IMR-90 (cell line): ENCODE measurements around the gene TIGD7. TPM values are rescaled to one million over a fixed set of nuclear protein-coding genes. Genes with fewer than 3 reads are reported as not detected.

ENCODE experiments used
- ATAC-seq: fragments of 200-7000 bp; cut with Tn5 transposase; 2 replicates; pipeline ENCODE4 v1.9.1; 2020; ENCODE audit warnings: low read depth, mild to moderate bottlenecking, moderate library complexity
- BruUV-seq: library from RNA; stranded (reverse); fragments of 400-500 nt; replicated peaks from 2 replicates; lab custom pipeline; 2021; lab: Mats Ljungman, UMichigan
- CTCF ChIA-PET: fragments of 300-600 bp; formaldehyde crosslinking; extraction: SDS; loops from one replicate; lab custom pipeline; 2021; ENCODE audit warnings: antibody characterized with exemption; lab: Yijun Ruan, JAX
- POLR2A ChIA-PET: fragments of 300-600 bp; sonication (Branson Sonifier 250); formaldehyde crosslinking; loops from one replicate; lab custom pipeline; 2022; ENCODE audit warnings: antibody characterized with exemption; ENCODE audit not compliant: unreplicated experiment; lab: Charles Lee
- DNase-seq: peaks from one replicate; pipeline ENCODE4 v3.0.0; 2013
- H2AFZ ChIP-seq: replicated peaks from 2 replicates; pipeline ENCODE3; 2013; ENCODE audit warnings: low read length, mild to moderate bottlenecking; ENCODE audit not compliant: poor library complexity
- H2AK5ac ChIP-seq: 2 replicates; pipeline ENCODE4 v1.6.1; 2013; ENCODE audit warnings: low read depth, low read length, inconsistent platforms
- H2AK9ac ChIP-seq: replicated peaks from 2 replicates; pipeline ENCODE3; 2013; ENCODE audit warnings: mild to moderate bottlenecking, low read depth, low read length, moderate library complexity; ENCODE audit not compliant: poor library complexity
- H2BK120ac ChIP-seq: 2 replicates; pipeline ENCODE4 v1.6.1; 2013; ENCODE audit warnings: low read depth, low read length, inconsistent platforms
- H2BK15ac ChIP-seq: 3 replicates; pipeline ENCODE4 v1.6.1; 2013; ENCODE audit warnings: low read depth, low read length, inconsistent platforms
- H2BK20ac ChIP-seq: 2 replicates; pipeline ENCODE4 v1.6.1; 2013; ENCODE audit warnings: low read depth, mild to moderate bottlenecking, inconsistent platforms, low read length, moderate library complexity
- H2BK5ac ChIP-seq: 2 replicates; pipeline ENCODE4 v1.6.1; 2013; ENCODE audit warnings: mild to moderate bottlenecking, low read depth, low read length, inconsistent platforms; ENCODE audit not compliant: poor library complexity, severe bottlenecking
- H3K14ac ChIP-seq: replicated peaks from 2 replicates; pipeline ENCODE4 v1.6.1; 2013; ENCODE audit warnings: low read depth, low read length, inconsistent platforms
- H3K18ac ChIP-seq: 2 replicates; pipeline ENCODE4 v1.6.1; 2013; ENCODE audit warnings: low read depth, low read length, control low read depth
- H3K23ac ChIP-seq: 2 replicates; pipeline ENCODE4 v1.6.1; 2013; ENCODE audit warnings: low read depth, low read length, inconsistent platforms
- H3K27ac ChIP-seq: 2 replicates; pipeline ENCODE4 v1.5.1; 2013; ENCODE audit warnings: mild to moderate bottlenecking, control low read depth, low read length; ENCODE audit not compliant: insufficient read depth
- H3K27me3 ChIP-seq: 2 replicates; pipeline ENCODE4 v1.6.1; 2013; ENCODE audit warnings: low read length; ENCODE audit not compliant: control insufficient read depth, insufficient read depth
- H3K36me3 ChIP-seq: 2 replicates; pipeline ENCODE4 v1.6.1; 2013; ENCODE audit warnings: low read length, mixed read lengths; ENCODE audit not compliant: control insufficient read depth, insufficient read depth
- H3K4ac ChIP-seq: 2 replicates; pipeline ENCODE4 v1.6.1; 2013; ENCODE audit warnings: low read depth, low read length, inconsistent platforms
- H3K4me1 ChIP-seq: 2 replicates; pipeline ENCODE4 v1.6.1; 2013; ENCODE audit warnings: low read length, mixed read lengths; ENCODE audit not compliant: control insufficient read depth, insufficient read depth
- H3K4me2 ChIP-seq: 2 replicates; pipeline ENCODE4 v1.6.1; 2013; ENCODE audit warnings: low read depth, mild to moderate bottlenecking, control low read depth, low read length, moderate library complexity
- H3K4me3 ChIP-seq: 2 replicates; pipeline ENCODE4 v1.5.1; 2013; ENCODE audit warnings: low read depth, mild to moderate bottlenecking, control low read depth, low read length, moderate library complexity; ENCODE audit not compliant: insufficient read depth
- H3K56ac ChIP-seq: 2 replicates; pipeline ENCODE4 v1.6.1; 2013; ENCODE audit warnings: low read length, inconsistent platforms; ENCODE audit not compliant: insufficient read depth; ENCODE audit errors: extremely low read depth
- H3K79me1 ChIP-seq, 2 experiments: 2 replicates each; pipeline ENCODE4 v1.6.1; 2013; ENCODE audit warnings: low read length in 2 of 2, inconsistent platforms in 1 of 2, low read depth in 1 of 2
- H3K9ac ChIP-seq: 2 replicates; pipeline ENCODE4 v1.6.1; 2013; ENCODE audit warnings: low read depth, low read length, control low read depth
- H3K9me1 ChIP-seq: 2 replicates; pipeline ENCODE4 v1.6.1; 2013; ENCODE audit warnings: low read length, inconsistent platforms; ENCODE audit not compliant: insufficient read depth
- H3K9me3 ChIP-seq: 2 replicates; pipeline ENCODE4 v1.6.1; 2013; ENCODE audit warnings: low read length; ENCODE audit not compliant: control insufficient read depth, insufficient read depth
- H4K20me1 ChIP-seq: 2 replicates; pipeline ENCODE4 v1.6.1; 2013; ENCODE audit warnings: low read length, inconsistent platforms; ENCODE audit not compliant: insufficient read depth
- H4K5ac ChIP-seq: 2 replicates; pipeline ENCODE4 v1.6.1; 2013; ENCODE audit warnings: mild to moderate bottlenecking, low read depth, low read length, control low read depth
- H4K8ac ChIP-seq, 2 experiments: 2 replicates each; pipeline ENCODE4 v1.6.1; 2013; ENCODE audit warnings: low read depth in 2 of 2, low read length in 2 of 2, control low read depth in 1 of 2, inconsistent platforms in 1 of 2
- H4K91ac ChIP-seq: 2 replicates; pipeline ENCODE4 v1.6.1; 2013; ENCODE audit warnings: low read depth, low read length, inconsistent platforms; ENCODE audit not compliant: insufficient read depth
- CTCF ChIP-seq: conservative IDR thresholded peaks from 2 replicates; pipeline ENCODE4 v1.5.1; 2012; ENCODE audit warnings: mild to moderate bottlenecking, low read depth, low read length, improper control_type of control experiment
- POLR2A ChIP-seq: IDR thresholded peaks from 2 replicates; pipeline ENCODE4 v1.6.1; 2012; ENCODE audit warnings: mild to moderate bottlenecking, low read depth, low read length
- RCOR1 ChIP-seq: IDR thresholded peaks from 2 replicates; pipeline ENCODE4 v1.6.1; 2012; ENCODE audit warnings: mild to moderate bottlenecking, low read length, improper control_type of control experiment; ENCODE audit not compliant: insufficient replicate concordance
- WGBS, 2 experiments: methylation state at CpG; one replicate each; pipeline versions ENCODE4 v1.1.5 to v1.1.7; 2013; ENCODE audit warnings: missing lambda C conversion rate in 2 of 2; ENCODE audit not compliant: insufficient read length in 1 of 2; ENCODE audit errors: extremely low coverage in 2 of 2; 5-methylcytosine and 5-hydroxymethylcytosine counted together
- dilution Hi-C: fragments of 300-500 bp; cut with HindIII; formaldehyde crosslinking; loops from one replicate; pipeline ENCODE4 v1.14.3; 2018; ENCODE audit warnings: low sequenced_read_pairs; ENCODE audit not compliant: unreplicated experiment
- in situ Hi-C: fragments of 300-500 bp; cut with MboI; formaldehyde crosslinking; loops from 3 replicates; pipeline ENCODE4 v1.14.3; 2019; ENCODE audit warnings: low sequenced_read_pairs, inconsistent platforms, mixed read lengths
- intact Hi-C: fragments of 100-400 bp; cut with micrococcal nuclease; formaldehyde crosslinking; loops from 2 replicates; pipeline ENCODE4 v1.10.0; 2022
- polyA plus RNA-seq, 3 experiments: library from polyadenylated mRNA; depleted of rRNA; stranded (reverse); fragments of >200 nt; gene quantifications; 2 replicates each; pipeline ENCODE4 v1.2.3, GENCODE V29; 2012; ENCODE audit warnings: low replicate concordance in 1 of 3
- total RNA-seq: library from RNA; depleted of rRNA; stranded (reverse); fragments of >200 nt; gene quantifications from 2 replicates; pipeline ENCODE4 v1.2.3, GENCODE V29; 2012

Gene TIGD7
- total and polyA plus RNA-seq, 2 of the 4 experiments (the other 2 are of a cell fraction): 2.5 to 2.7 TPM

DNA sequence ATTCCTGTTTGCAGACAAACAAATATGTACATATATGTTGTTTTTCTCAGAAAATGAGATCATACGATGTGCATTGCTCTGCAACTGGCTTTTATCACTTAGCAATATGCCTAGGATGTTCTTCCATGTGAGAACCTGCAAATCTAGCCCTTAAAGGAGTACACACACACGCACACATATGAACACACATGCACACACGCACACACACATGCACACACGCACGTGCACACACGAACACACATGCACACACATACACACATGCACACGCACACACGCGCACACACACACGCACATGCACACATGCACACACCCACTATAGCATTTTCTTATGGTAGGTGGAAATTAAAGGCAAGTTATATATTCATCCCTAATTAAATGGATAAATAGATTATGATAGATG lies 42.4 kb upstream of the TIGD7 start:
- Histone ChIP-seq H3K14ac (no peak overlapping the region), H4K91ac (no peak overlapping the region), H3K4me3 (no peak overlapping the region), H2BK120ac (no peak overlapping the region), H2AK5ac (no peak overlapping the region), H3K56ac (no peak overlapping the region), H4K5ac (no peak overlapping the region), H2BK15ac (no peak overlapping the region), H3K4ac (no peak overlapping the region), H3K18ac (no peak overlapping the region), H3K27ac (no peak overlapping the region), H3K9ac (no peak overlapping the region), H3K4me1 (no peaks in the 10 kb centered on the region), H3K9me3 (peaks cover 1% of the 10 kb centered on the region; the same call in 1 of the 2 replicates), H3K9me1 (no peaks in the 10 kb centered on the region), H2BK20ac (no peak overlapping the region), H4K20me1 (no peaks in the 10 kb centered on the region), H4K8ac (no peak overlapping the region), H2AFZ (no peak overlapping the region), H3K4me2 (no peak overlapping the region), H3K23ac (no peak overlapping the region), H3K27me3 (no peaks in the 10 kb centered on the region; the same call in 1 of the 2 replicates), H2AK9ac (no peak overlapping the region), H3K79me1 (no peaks in the 10 kb centered on the region), H3K36me3 (no peaks in the 10 kb centered on the region), H2BK5ac (no peak overlapping the region)
- no TSS peak for BruUV-seq
- WGBS, 2 experiments: no CpG with 5 or more reads among the region's 10 CpGs
- in situ Hi-C loops (no loop called here), dilution Hi-C loops (no loop called here), intact Hi-C loops (no loop called here)
- DNase-seq (no peak), ATAC-seq (no peak)
- TF ChIP-seq CTCF (no peak), RCOR1 (no peak), POLR2A (no peak)
- ChIA-PET POLR2A (no interaction called here), CTCF (no interaction called here)
